ENCODE measurements around the gene RNU5D-1.

Gene RNU5D-1

DNA sequence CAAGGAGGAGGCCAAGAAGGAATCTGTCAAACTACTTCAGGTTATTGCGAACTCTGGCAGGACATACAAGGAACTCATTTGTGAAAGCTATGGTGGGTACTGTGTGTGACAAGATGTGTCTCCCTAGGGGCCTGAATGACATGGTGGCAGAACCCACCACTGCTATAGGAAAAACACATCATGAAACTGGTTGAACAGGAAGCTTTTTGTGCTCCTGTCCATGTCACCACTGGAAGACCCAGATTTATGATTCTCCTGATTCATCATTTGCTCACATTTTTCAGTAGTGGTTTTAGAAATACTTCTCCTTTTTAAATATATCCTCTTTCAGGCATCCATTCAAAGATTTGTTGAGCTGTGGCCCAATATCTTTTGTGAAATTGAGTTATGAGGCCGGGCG, 32.8 kb downstream of the RNU5D-1 start:
- no peak for DNase-seq

DNA sequence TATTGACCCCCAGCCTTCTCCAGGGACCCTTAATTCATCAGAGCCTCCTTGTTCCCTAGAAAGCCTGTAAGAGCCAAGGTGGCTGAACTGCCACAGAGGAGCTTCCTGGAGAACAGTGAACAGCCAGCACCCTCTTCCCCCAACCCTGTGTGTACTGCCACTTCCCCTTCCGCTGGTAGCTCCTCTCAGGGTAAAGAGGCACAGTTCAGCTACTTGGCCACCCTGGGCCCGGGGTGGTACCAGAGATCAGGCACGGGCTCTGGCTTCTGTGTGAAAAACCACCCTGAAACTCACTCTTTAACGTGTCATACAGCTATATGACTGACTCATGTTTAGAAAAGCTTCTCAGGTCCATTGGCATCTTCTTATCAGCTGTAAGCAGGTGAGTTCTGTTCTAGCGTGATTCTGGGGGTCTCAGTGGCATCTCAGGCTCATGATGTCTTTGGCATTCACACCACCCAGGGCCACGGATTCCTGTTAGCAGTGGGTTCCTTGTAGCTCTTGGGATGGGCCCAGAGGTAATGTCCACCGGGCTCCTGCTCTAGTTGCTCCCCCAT, 34.1 kb downstream of the RNU5D-1 start:
- DNase-seq: no peak

- no peak for DNase-seq
Observed at GRCh38 chr1:44696101-44696500, 34.9 kb downstream of the RNU5D-1 start.

- DNase-seq: no peak
Observed at GRCh38 chr1:44695671-44696070, 35.3 kb downstream of the RNU5D-1 start.

- no peak for DNase-seq
Observed at GRCh38 chr1:44694863-44695478, 36.0 kb downstream of the RNU5D-1 start.

DNA sequence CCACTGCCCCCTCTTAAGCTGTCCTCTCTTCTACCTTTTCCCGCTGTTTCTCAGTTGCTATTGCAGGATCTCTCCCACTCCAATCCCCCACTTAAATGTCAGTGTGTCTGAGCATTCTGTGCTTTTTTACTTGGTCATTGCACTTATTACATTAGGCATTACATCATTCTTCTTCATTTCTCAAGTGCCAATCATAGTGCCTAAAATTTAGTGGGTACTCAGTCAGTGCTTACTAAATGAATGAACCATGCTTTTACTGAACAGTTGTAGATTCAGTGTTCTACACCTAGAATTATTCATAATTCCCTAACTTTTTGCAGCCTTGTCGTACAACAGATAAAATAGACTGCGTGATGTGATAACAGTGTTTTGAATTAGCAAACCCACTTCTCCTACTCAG, 37.1 kb downstream of the RNU5D-1 start:
- no peak for DNase-seq

DNA sequence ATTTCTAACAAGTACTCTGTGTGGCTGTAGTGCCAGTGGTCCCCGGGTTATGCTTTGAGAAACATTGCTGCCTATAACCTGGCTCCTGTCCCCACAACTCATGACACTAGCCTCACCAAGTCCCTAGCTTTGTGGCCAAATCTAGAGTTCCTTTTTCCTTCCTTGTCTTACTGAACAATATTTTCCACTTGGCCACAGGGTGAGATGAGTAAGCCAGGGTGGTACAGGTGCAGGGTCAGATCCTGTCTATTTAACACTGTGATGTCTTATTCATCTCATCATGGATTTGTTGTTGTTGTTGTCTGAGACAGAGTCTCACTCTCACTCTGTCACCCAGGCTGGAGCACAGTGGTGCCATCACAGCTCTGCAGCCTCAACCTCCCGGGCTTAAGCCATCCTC, 37.8 kb downstream of the RNU5D-1 start:
- no peak for DNase-seq

DNA sequence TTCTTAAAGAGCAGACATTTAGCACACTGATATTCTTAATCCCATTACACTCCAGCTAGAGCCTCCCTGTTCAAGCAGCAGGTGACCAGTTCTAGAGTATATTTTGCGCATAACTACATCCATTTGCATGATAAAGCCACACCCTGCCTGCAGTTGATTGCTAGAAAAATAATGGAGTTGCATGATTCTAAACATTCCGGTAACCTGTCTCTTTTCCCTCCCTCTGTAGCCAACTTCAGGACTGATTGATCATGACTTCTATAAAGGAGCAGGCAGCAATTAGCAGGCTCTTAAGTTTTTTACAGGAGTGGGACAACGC, 41.6 kb downstream of the RNU5D-1 start:
- no peak for DNase-seq

DNA sequence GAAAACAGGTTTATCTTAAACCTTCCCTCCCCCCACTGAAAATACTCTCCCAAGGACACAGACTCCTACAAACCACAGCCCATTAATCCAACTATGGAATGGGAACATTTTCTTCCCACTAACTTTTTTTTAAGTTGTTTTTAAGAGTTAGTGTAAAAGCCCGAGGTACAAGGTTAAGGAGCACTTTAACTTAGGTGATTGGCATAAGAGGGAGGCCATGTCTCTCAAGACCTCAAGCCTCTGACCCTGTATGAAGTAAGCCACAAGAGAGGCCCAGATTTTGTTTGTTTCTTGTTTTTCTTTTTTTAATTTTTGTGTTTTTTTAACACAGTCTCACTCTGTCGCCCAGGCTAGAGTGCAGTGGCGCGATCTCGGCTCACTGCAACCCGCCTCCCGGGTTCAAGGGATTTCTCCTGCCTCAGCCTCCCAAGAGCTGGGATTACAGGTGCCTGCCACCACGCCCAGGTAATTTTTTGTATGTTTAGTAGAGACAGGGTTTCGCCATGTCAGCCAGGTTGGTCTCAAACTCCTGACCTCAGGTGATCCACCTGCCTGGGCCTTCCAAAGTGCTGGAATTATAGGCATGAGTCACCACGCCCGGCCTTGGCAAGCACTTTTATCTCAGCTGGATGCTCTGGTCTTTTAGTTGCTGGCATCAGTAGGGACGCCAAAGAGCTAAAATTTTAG, 42.1 kb downstream of the RNU5D-1 start:
- DNase-seq: no peak

GRCh38 chr1:44685881-44686280, 45.1 kb downstream of the RNU5D-1 start:
- DNase-seq: no peak

DNA sequence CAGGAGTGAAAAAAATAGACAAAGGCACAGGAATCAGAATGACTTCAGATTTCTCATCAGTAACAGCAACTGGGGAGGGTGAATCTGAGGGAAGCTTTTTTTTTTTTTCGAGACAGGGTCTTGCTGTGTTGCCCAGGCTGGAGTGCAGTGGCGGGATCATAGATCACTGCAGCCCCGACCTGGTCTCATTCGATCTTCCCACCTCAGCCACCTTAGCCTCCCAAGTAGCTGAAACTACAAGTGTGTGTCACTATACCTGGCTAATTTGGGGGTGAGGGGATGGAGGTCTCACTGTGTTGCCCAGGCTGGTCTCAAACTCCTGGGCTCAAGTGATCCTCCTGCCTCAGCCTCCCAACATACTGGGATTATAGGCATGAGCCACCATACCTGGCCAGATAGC, 45.8 kb downstream of the RNU5D-1 start:
- no peak for DNase-seq

- DNase-seq: no peak
Observed at GRCh38 chr1:44684525-44684924, 46.4 kb downstream of the RNU5D-1 start.

- no peak for DNase-seq
Observed at GRCh38 chr1:44682883-44683265, 48.1 kb downstream of the RNU5D-1 start.

- no peak for DNase-seq
Observed at GRCh38 chr1:44681905-44682882, 48.8 kb downstream of the RNU5D-1 start.
